ACC112 (cell line): ENCODE results near the gene DUSP8.
"Not testable (repeated sequence)": the region's sequence is repeated elsewhere in the genome, so short reads cannot be mapped to it uniquely, and the experiment has no call there.

Experiments used
- H2AFZ ChIP-seq: fragments of 200-600 bp; sonication (generic); one replicate; pipeline ENCODE4 v1.6.0; 2017; ENCODE audit warnings: antibody characterized with exemption, low read length; ENCODE audit not compliant: unreplicated experiment
- H3K27ac ChIP-seq: fragments of 200-600 bp; sonication (generic); 2 replicates; pipeline ENCODE4 v1.5.1; 2014; ENCODE audit warnings: low read depth, mild to moderate bottlenecking, antibody characterized with exemption, low read length, moderate library complexity
- H3K27me3 ChIP-seq: fragments of 200-600 bp; sonication (generic); 2 replicates; pipeline ENCODE4 v1.6.1; 2014; ENCODE audit warnings: mild to moderate bottlenecking, antibody characterized with exemption, low read length, moderate library complexity, mixed read lengths; ENCODE audit not compliant: insufficient read depth
- H3K36me3 ChIP-seq: fragments of 200-600 bp; sonication (generic); 2 replicates; pipeline ENCODE4 v1.6.1; 2016; ENCODE audit warnings: mild to moderate bottlenecking, antibody characterized with exemption, low read length, moderate library complexity, mixed read lengths; ENCODE audit not compliant: insufficient read depth
- H3K4me1 ChIP-seq: fragments of 200-600 bp; sonication (generic); one replicate; pipeline ENCODE4 v1.6.1; 2016; ENCODE audit warnings: low read length, mixed read lengths; ENCODE audit not compliant: insufficient read depth, unreplicated experiment, control insufficient read depth
- H3K4me3 ChIP-seq: fragments of 200-600 bp; sonication (generic); 2 replicates; pipeline ENCODE4 v1.5.1; 2014; ENCODE audit warnings: mild to moderate bottlenecking, low read depth, low read length
- H3K79me2 ChIP-seq: fragments of 200-600 bp; sonication (generic); one replicate; pipeline ENCODE4 v1.6.0; 2016; ENCODE audit warnings: low read length; ENCODE audit not compliant: control insufficient read depth, unreplicated experiment, insufficient read depth

DUSP8 gene

DNA sequence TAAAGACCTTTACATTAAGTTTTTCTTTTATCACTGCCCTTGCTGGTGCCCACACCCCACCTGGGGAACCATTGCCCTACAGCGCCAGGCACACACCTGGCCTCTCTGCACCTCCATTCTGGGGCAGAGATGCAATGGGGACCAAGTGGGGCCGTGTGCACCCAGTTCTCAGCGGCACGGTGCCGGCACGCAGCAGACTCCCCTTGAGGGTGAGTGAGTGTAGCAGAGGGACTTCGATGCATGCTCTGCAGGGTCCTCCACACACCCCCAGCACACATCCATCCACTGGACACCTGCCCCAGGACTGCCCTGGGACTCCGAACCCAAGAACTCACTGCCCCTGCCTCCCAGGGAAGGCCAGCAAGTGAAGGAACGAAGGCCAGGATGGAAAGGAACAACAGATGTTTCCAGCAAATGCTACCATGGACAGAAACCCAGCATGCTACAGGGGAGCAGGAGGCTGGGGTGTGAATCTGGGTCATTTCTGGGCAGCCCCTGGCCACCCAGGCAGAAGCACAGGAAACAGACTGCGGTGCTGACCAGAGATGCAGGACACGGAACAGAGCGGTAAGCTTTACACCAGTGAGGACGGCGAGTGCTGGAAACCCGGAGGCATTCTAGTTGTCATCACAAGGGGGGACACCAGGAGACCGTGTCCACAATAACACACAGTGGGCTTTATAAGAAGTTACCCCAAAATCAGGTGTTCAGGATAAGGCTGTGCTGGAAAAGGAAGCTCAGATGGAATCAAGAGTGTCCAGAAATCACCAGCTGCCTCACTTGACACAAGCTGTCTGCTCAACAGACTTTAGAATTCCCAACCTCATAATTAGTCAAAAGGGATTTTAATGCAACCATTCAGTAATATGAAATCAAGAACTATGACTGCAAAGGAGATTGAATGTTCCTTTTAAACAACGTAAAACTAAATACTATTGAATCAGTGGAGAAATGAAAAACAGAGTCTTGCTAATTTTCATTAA is 52.8 kb downstream of the DUSP8 start:
- Histone ChIP-seq H3K79me2 (peaks cover 41% of the 10 kb centered on the region), H3K4me3 (no peak overlapping the region), H3K4me1 (no peaks in the 10 kb centered on the region), H3K36me3 (no peaks in the 10 kb centered on the region), H2AFZ (no peak overlapping the region), H3K27ac (no peak overlapping the region), H3K27me3 (no peaks in the 10 kb centered on the region)

DNA sequence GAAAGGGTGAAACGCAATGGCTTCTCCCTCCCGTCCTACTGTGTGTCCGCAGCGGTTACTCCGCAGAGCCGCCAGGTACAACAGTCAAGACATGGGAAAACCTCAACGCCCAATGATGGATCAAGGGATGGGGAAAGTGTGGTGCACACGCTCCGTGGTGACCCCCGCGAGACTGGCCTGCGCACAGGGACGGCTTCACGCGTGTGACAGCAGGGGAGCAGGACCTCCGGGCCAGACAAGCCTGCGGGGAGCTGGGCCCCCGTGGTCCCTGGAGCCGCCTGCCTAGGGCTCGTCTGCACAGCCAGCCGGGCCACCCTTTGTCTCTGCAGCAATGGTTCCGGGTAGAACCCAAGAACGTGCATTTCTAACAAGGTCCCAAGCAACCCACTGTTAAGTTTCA is 53.8 kb downstream of the DUSP8 start:
- H3K4me1 ChIP-seq = no peaks in the 10 kb centered on the region
- no peak overlapping the region for H3K4me3 ChIP-seq
- no peaks in the 10 kb centered on the region for H3K27me3 ChIP-seq
- peaks cover 50% of the 10 kb centered on the region for H3K79me2 ChIP-seq
- H3K27ac ChIP-seq = no peak overlapping the region
- no peak overlapping the region for H2AFZ ChIP-seq
- no peaks in the 10 kb centered on the region for H3K36me3 ChIP-seq

DNA sequence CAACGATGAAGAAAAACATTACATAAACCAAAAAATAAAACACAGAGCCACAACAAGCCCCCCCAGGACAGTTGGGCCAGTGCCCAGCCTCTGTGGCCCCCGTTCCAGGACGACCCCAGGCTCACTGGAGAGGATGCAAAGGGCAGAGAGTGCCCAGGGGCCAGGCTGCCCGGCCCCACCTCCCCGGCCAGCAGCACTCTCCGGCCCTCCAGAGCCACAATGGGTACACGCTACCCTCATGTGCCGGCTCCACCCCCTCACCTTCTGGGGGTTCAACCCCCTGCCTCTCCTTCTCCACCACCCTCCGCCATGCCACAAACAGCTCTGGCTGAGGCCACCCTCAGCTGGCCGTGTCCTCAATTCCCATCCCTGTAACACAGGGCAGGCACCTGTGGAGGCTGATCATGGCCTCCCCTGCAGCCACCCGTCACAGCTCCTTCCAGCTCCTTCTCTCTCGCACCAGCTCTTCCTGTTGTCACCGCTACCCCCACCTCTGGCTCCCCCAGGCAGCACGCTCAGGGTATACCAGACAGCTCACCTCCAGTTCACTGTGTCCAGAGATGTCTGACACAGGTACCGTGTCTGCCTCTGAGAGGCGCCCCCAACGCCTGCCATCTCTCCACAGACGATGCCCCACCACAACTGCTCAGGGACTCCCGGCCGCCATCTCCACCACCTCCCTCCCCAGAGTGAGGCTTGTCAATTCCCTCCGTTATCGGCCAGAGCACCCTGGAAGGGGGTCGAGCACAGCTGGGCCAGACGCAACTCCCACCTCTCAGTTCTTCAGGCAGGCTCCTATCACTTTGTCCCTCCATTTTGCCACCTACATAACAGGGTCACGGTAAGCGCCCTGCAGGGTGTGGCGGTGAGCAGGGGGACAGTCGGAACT is 54.7 kb downstream of the DUSP8 start:
- H3K79me2 ChIP-seq = peaks cover 47% of the 10 kb centered on the region

DNA sequence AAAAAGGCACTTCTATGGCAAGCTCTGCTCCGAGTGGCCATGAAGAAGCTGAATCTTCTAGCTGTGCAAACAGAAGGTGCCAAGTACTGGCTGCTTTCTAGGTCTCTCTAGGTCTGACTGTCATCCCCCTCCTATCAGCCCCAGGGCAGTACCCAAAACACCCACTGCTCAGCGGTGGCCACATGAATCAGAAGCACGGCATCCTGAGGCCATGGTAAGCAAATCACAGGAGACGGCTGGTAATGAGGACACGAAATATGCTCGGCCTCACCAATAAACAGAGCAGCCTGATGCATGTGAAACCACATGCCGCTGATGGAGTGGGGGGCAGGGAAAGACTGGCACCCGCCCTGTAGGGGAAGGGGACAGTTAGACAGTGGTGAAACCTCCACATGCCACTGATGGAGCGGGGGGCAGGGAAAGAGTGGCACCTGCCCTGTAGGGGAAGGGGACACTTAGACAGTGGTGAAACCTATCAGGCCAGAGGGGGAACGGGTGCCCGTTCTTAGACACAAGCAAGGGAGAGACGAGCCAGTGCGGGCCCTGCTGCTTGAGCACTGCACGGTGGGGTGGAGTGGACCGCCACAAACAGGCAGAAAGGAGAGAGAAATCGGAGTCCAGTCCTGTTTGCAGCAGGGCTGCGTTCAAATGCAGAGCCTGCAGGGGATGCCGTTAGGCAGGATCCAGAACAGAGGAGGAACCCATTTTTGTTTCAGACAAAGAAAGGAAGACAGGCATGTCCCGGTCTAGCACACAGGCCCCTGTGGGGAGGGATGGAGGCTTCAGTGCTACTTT is 55.6 kb downstream of the DUSP8 start:
- Histone ChIP-seq H3K27ac (no peak overlapping the region), H3K79me2 (peaks cover 47% of the 10 kb centered on the region), H3K4me1 (no peaks in the 10 kb centered on the region), H3K36me3 (no peaks in the 10 kb centered on the region), H3K27me3 (no peaks in the 10 kb centered on the region), H3K4me3 (no peak overlapping the region), H2AFZ (no peak overlapping the region)

More for the DNA sequence above, 54.7 kb downstream of the DUSP8 start:
- Histone ChIP-seq H3K27ac (no peak overlapping the region), H3K27me3 (no peaks in the 10 kb centered on the region), H2AFZ (no peak overlapping the region), H3K4me1 (no peaks in the 10 kb centered on the region), H3K4me3 (no peak overlapping the region), H3K36me3 (no peaks in the 10 kb centered on the region)

DNA sequence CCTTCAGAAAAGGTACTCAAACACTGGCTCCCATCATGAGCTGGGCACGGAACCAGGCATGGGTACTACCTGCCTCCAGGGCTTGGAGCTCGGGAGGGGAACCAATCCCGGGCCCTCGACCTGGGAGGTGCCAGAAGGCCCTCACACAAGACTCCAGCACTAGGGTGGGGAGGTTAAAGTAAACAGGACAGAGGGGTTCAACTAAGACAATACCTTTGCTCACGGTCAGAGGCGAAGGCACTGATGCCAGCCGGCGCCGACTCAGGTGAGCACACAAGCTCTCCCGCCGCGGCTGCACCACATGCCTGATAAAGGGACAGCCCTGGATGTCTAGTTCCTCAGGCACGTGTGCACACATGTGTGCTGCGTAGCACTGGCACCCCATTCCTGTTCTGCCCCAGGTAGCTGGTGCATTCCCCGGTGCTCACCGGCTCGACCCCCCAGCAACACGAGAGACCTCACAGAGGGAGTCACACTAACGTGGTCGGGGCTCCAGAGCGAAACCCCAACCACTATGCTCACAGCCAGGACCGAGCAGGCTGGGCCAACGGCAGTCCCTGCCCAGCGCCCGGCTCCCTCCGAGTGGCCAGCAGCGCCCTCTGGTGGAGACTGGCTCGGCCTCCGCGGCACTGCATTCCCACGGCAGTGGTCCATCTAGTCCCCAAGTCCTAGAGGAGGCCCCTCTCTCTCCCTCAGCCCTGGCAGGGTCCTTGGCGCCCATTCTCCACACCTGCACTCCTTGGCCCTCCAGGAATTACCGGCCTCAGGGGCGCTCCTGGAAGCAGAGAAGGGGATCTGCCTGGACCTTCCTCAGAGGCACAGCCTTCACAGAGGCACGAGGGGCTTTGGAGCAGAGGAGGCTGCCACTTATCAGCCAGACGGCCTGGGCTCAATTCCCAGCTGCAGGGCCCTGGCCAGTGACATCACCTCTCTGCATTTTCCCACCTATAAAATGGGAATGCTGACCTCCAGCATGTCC is 56.7 kb downstream of the DUSP8 start:
- Histone ChIP-seq H3K4me1 (no peaks in the 10 kb centered on the region), H3K4me3 (no peak overlapping the region), H3K79me2 (peaks cover 50% of the 10 kb centered on the region), H3K27ac (no peak overlapping the region), H2AFZ (no peak overlapping the region), H3K36me3 (no peaks in the 10 kb centered on the region), H3K27me3 (no peaks in the 10 kb centered on the region)

DNA sequence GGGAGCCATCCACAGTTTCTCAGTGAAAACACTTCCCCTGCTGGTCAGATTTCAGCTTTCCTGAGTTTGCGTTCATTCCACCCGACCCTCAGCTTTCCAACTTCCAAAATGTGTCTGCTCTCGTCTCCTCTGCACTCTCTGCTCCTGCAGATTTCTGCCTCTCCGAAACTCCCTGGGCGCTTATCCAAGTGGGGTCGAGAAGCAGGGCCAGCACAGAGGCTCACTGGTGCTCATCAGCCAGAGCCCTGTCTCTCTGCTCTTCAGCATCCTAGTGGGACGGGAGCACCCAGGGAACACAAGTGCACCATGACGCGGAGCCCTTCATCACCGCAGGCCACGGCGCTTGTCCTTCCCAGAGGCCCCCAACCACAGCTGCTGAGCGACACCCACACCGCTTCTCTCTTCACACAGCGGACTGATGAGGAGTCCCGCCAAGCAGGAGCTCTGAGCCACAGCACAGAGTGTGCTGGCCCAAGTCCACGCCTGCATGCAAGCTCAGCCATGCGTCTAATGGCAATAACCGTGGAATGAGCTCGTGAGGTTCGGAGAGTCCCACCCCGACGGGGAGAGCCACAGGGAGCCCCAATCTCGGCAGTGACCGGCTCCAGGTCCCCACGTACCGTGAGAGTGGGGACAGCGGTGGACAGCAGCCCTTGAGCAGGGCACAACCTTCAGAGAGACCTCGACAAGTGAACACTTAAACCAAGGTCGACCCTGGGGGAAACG is 57.6 kb downstream of the DUSP8 start:
- no peak overlapping the region for H2AFZ ChIP-seq
- no peaks in the 10 kb centered on the region for H3K36me3 ChIP-seq
- peaks cover 47% of the 10 kb centered on the region for H3K79me2 ChIP-seq
- H3K4me1 ChIP-seq = no peaks in the 10 kb centered on the region
- no peak overlapping the region for H3K4me3 ChIP-seq
- no peaks in the 10 kb centered on the region for H3K27me3 ChIP-seq
- no peak overlapping the region for H3K27ac ChIP-seq

DNA sequence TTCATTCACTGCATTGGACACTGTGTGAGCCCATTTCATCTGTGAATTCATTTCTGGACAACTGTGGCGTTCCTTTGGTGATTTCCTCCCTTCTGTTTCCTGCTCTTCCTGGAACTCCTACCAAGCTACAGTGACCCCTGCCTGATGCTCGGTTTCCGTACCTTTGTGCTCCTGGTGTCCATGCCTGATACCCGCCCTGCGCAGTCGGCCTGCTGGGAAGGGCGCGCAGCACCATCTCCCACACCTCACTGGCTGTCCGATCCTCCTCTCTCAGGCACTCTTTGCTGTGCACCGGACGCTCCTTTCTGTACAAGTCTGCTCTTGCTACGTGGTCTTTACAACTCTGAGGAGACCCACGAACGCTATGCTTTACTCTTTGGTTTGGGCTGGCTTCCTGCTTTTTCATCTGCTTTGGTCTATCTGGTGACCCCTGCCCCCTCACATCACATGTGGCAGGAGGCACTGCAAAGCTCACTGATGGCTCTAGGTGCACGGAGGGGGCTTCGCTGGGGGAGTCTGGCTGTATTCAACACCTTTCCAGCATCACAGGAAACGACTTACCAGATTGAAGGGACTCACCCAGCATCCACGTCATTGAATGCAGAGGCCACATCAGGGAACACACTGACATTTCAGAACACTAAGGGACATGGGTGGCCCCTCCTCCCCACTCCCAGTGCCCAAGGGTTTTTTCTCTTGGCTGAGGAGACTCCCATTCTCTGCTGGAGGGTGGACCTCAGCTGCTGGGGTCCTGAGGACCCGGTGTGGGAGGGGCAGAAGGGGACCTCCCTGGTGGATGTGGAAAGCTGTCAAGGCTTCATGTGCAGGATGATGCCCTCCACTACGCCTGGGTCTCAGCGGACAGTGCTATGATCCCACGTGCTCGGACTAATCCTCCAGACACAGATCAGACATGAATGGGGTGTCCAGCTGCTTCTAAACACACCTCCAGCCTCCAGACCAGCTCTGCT is 58.5 kb downstream of the DUSP8 start:
- H3K27ac ChIP-seq = no peak overlapping the region
- H3K79me2 ChIP-seq = peaks cover 40% of the 10 kb centered on the region
- H3K36me3 ChIP-seq = no peaks in the 10 kb centered on the region

DNA sequence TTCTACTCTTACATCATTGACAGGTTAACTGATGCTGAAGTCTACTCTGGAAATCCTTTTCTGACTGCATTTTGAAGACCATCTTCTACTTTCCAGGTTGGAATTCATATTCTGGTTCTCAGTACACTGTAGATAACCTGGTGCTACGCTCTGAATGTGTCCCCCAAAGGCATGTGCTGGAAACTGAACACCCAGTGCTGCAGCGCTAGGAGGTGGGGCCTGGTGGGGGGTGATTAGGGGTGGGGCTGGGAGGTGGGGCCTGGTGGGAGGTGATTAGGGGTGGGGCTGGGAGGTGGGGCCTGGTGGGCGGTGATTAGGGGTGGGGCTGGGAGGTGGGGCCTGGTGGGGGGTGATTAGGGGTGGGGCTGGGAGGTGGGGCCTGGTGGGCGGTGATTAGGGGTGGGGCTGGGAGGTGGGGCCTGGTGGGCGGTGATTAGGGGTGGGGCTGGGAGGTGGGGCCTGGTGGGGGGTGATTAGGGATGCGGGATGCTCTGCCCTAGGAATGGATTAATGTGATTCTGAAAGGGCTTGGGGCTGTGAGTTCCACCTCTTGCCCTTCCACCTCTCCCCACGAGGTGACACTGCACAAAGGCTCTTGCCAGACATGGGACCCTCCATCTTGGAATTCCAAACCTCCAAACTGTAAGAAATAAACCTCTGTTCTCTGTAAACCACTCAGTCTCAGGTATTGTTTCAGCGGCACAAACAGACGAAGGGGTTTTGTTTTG is 59.4 kb downstream of the DUSP8 start:
- H3K79me2 ChIP-seq = peaks cover 38% of the 10 kb centered on the region
- not testable (repeated sequence) for H3K27ac ChIP-seq, H2AFZ ChIP-seq, H3K4me1 ChIP-seq, H3K27me3 ChIP-seq, H3K36me3 ChIP-seq, H3K4me3 ChIP-seq

More for the DNA sequence above, 58.5 kb downstream of the DUSP8 start:
- Histone ChIP-seq H3K27me3 (no peaks in the 10 kb centered on the region), H3K4me1 (no peaks in the 10 kb centered on the region), H2AFZ (no peak overlapping the region), H3K4me3 (no peak overlapping the region)
